ENCODE data around the gene UXS1.

UXS1 gene

GRCh38 chr2:106177581-106177980, 16.5 kb downstream of the UXS1 start:
- peaks cover 18% of the 10 kb centered on the region for H3K36me3 Mint-ChIP-seq (ENCODE audit: low read depth)
- TF ChIP-seq CTCF (IDR thresholded peaks at IDR 0.05), result no peak
- DNase-seq, result no peak
- no peak overlapping the region for H3K4me3 Mint-ChIP-seq
- no peaks in the 10 kb centered on the region for H3K27me3 Mint-ChIP-seq (ENCODE audit: low read depth, poor library complexity)
- H3K9me3 Mint-ChIP-seq, result no peaks in the 10 kb centered on the region
- H3K4me1 Mint-ChIP-seq, result peaks cover 27% of the 10 kb centered on the region
- no peak overlapping the region for H3K27ac Mint-ChIP-seq

GRCh38 chr2:106176446-106177099, 17.5 kb downstream of the UXS1 start:
- no peak for TF ChIP-seq CTCF (IDR thresholded peaks at IDR 0.05)
- Mint-ChIP-seq H3K27me3 (ENCODE audit: low read depth, poor library complexity) (no peaks in the 10 kb centered on the region), H3K27ac (no peak overlapping the region), H3K9me3 (no peaks in the 10 kb centered on the region), H3K36me3 (ENCODE audit: low read depth) (peaks cover 18% of the 10 kb centered on the region), H3K4me3 (no peak overlapping the region), H3K4me1 (peaks cover 27% of the 10 kb centered on the region)
- DNase-seq, result no peak

- Mint-ChIP-seq H3K36me3 (ENCODE audit: low read depth) (peaks cover 18% of the 10 kb centered on the region), H3K27me3 (ENCODE audit: low read depth, poor library complexity) (no peaks in the 10 kb centered on the region), H3K9me3 (no peaks in the 10 kb centered on the region), H3K4me1 (peaks cover 27% of the 10 kb centered on the region), H3K4me3 (no peak overlapping the region), H3K27ac (no peak overlapping the region)
- TF ChIP-seq CTCF (IDR thresholded peaks at IDR 0.05), result no peak
- no peak for DNase-seq
Measured at GRCh38 chr2:106175086-106175850, 18.8 kb downstream of the UXS1 start.

DNA sequence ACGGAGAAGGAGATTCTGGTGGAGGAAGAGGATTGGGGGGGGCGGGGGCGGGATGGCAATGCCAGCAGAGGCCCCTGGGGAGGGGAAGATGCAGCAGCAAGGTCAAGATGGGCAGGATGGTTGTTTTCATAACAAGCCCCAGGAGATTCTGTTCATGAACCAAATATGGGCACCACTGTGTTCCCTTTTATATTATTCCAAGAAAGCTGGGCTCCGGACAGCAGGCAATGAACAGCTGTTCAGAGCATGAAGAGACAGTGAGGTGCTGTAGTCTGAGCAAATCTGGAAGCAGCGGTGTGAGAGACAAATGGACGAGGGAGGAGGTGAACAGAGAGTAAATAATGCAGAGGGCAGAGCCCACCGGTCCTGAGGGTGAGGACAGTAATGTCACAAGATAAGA, 20.0 kb downstream of the UXS1 start:
- Mint-ChIP-seq H3K4me3 (no peak overlapping the region), H3K27me3 (ENCODE audit: low read depth, poor library complexity) (no peaks in the 10 kb centered on the region), H3K36me3 (ENCODE audit: low read depth) (peaks cover 14% of the 10 kb centered on the region), H3K4me1 (peaks cover 27% of the 10 kb centered on the region), H3K9me3 (no peaks in the 10 kb centered on the region), H3K27ac (no peak overlapping the region)
- no peak for TF ChIP-seq CTCF (IDR thresholded peaks at IDR 0.05)
- no peak for DNase-seq

DNA sequence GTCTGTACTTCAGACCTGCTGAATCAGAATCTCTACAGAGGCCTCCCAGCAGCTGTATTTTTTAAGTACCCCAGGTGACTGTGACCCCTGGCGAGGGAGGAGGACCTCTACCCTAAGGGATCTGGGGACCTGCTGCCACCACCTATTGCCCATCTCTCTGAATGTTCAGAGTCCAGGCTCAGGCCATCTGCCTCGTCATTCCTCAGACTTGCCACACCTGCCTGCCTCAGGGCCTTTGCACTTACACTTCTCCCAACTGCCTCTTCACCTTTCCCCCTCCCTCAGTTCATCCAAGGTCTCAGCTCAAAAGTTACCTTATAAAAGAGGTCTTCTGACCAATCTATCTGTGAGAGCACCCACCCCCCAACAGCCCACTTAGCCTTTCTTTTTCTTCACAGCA, 21.5 kb downstream of the UXS1 start:
- Mint-ChIP-seq H3K4me3 (no peak overlapping the region), H3K27ac (no peak overlapping the region), H3K36me3 (ENCODE audit: low read depth) (peaks cover 3% of the 10 kb centered on the region), H3K27me3 (ENCODE audit: low read depth, poor library complexity) (no peaks in the 10 kb centered on the region), H3K4me1 (peaks cover 27% of the 10 kb centered on the region), H3K9me3 (no peaks in the 10 kb centered on the region)
- no peak for TF ChIP-seq CTCF (IDR thresholded peaks at IDR 0.05)
- no peak for DNase-seq

DNA sequence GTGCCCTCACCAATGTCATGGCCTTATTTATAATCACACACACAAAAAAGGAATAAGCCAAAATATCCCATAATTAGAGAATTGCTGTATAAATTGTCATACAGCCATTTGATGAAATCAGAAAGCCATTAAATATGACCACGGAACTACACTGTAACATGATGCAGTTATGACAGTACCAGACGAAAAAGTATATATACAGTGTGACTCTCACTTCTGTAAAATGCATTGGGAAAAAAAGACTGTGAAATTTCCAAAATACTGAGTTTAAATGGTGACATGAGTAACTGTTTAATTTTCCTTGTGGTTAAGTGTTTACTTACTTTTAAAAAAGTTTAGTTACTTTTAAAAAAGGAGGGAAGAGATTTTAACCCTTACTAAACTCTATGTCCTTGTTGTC, 25.4 kb downstream of the UXS1 start:
- peaks cover 38% of the 10 kb centered on the region for H3K4me1 Mint-ChIP-seq
- no peaks in the 10 kb centered on the region for H3K9me3 Mint-ChIP-seq
- TF ChIP-seq CTCF (IDR thresholded peaks at IDR 0.05), result no peak
- peaks cover 3% of the 10 kb centered on the region for H3K27me3 Mint-ChIP-seq (ENCODE audit: low read depth, poor library complexity)
- H3K27ac Mint-ChIP-seq, result no peak overlapping the region
- DNase-seq, result no peak
- H3K4me3 Mint-ChIP-seq, result no peak overlapping the region
- peaks cover 10% of the 10 kb centered on the region for H3K36me3 Mint-ChIP-seq (ENCODE audit: low read depth)
